Neural cell (in vitro differentiated cells): Measurements from ENCODE around the gene STON2.

Experiments
- EP300 ChIP-seq: fragments of 450-650 bp; conservative IDR thresholded peaks from 2 replicates; pipeline ENCODE4 v1.6.1; 2014; ENCODE audit warnings: antibody characterized with exemption, mild to moderate bottlenecking, moderate library complexity; ENCODE audit not compliant: poor library complexity, severe bottlenecking
- EZH2 ChIP-seq: fragments of 200-600, 300-800 bp; shearing (Covaris generic), sonication (generic); IDR thresholded peaks from 2 replicates; pipeline ENCODE4 v1.6.1; 2014; ENCODE audit warnings: antibody characterized with exemption, low read length, borderline replicate concordance, mild to moderate bottlenecking; ENCODE audit not compliant: insufficient read depth, poor library complexity, severe bottlenecking
- MXI1 ChIP-seq: fragments of 450-650 bp; conservative IDR thresholded peaks from 2 replicates; pipeline ENCODE4 v1.6.1; 2014; ENCODE audit warnings: antibody characterized with exemption, mild to moderate bottlenecking; ENCODE audit not compliant: poor library complexity, severe bottlenecking
- POLR2AphosphoS5 ChIP-seq: IDR thresholded peaks from 2 replicates; pipeline ENCODE4 v1.6.1; 2012
- RAD21 ChIP-seq: fragments of 450-650 bp; conservative IDR thresholded peaks from 2 replicates; pipeline ENCODE4 v1.6.1; 2014; ENCODE audit warnings: antibody characterized with exemption, mild to moderate bottlenecking, moderate library complexity
- REST ChIP-seq: IDR thresholded peaks from 2 replicates; pipeline ENCODE4 v1.6.1; 2012; ENCODE audit warnings: borderline replicate concordance
- SMC3 ChIP-seq: fragments of 450-650 bp; conservative IDR thresholded peaks from 2 replicates; pipeline ENCODE4 v1.6.1; 2014; ENCODE audit warnings: antibody characterized with exemption, mild to moderate bottlenecking, moderate library complexity; ENCODE audit not compliant: poor library complexity
- TF ChIP-seq, protein P1 (sequence below): fragments of 450-650 bp; IDR thresholded peaks from 2 replicates; pipeline ENCODE4 v1.5.1; 2014; ENCODE audit warnings: antibody characterized with exemption, mild to moderate bottlenecking, moderate library complexity; ENCODE audit not compliant: poor library complexity, severe bottlenecking

- no peak for TF ChIP-seq MXI1
- TF ChIP-seq, protein P1, sequence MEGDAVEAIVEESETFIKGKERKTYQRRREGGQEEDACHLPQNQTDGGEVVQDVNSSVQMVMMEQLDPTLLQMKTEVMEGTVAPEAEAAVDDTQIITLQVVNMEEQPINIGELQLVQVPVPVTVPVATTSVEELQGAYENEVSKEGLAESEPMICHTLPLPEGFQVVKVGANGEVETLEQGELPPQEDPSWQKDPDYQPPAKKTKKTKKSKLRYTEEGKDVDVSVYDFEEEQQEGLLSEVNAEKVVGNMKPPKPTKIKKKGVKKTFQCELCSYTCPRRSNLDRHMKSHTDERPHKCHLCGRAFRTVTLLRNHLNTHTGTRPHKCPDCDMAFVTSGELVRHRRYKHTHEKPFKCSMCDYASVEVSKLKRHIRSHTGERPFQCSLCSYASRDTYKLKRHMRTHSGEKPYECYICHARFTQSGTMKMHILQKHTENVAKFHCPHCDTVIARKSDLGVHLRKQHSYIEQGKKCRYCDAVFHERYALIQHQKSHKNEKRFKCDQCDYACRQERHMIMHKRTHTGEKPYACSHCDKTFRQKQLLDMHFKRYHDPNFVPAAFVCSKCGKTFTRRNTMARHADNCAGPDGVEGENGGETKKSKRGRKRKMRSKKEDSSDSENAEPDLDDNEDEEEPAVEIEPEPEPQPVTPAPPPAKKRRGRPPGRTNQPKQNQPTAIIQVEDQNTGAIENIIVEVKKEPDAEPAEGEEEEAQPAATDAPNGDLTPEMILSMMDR = no peak
- TF ChIP-seq EZH2 = no peak
- no peak for TF ChIP-seq POLR2AphosphoS5
- TF ChIP-seq EP300 = no peak
- TF ChIP-seq REST = no peak
- TF ChIP-seq RAD21 = no peak
- TF ChIP-seq SMC3 = no peak
These were observed 177.4 kb downstream of the STON2 start for GRCh38 chr14:81222691-81223090.
